Stomach smooth muscle (tissue), 2 donors: Measurements from ENCODE around the gene AQP5.

Experiments used
- H3K27ac ChIP-seq: one replicate; pipeline ENCODE4 v1.7.0; 2013; ENCODE audit warnings: mild to moderate bottlenecking, low read length, inconsistent platforms
- H3K27me3 ChIP-seq, 2 donors: one replicate each; pipeline ENCODE4 v1.7.0; 2013; ENCODE audit warnings: low read length in 2 of 2; ENCODE audit not compliant: insufficient read depth in 2 of 2, control insufficient read depth in 1 of 2
- H3K36me3 ChIP-seq, 2 donors: one replicate each; pipeline ENCODE4 v1.7.0; 2013; ENCODE audit warnings: low read length in 2 of 2; ENCODE audit not compliant: control insufficient read depth in 2 of 2, insufficient read depth in 2 of 2
- H3K4me1 ChIP-seq: one replicate; pipeline ENCODE4 v1.7.0; 2013; ENCODE audit warnings: low read length; ENCODE audit not compliant: control insufficient read depth, insufficient read depth
- H3K4me3 ChIP-seq, 2 donors: one replicate each; pipeline ENCODE4 v1.7.0; 2013; ENCODE audit warnings: low read length in 2 of 2
- H3K9ac ChIP-seq, 2 donors: one replicate each; pipeline ENCODE4 v1.7.0; 2013; ENCODE audit warnings: low read length in 2 of 2, mild to moderate bottlenecking in 1 of 2
- H3K9me3 ChIP-seq, 2 donors: one replicate each; pipeline ENCODE4 v1.7.0; 2013; ENCODE audit warnings: low read length in 2 of 2; ENCODE audit not compliant: control insufficient read depth in 2 of 2
- donor health status: healthy.
- donor health status: Pancreatic carcinoma.

Gene AQP5

GRCh38 chr12:50006754-50007442 lies 45.2 kb downstream of the AQP5 start:
- Histone ChIP-seq H3K27ac (peak overlapping the region; percentile 77), H3K36me3 (no peaks in the 10 kb centered on the region), H3K4me3 (no peak overlapping the region), H3K27me3 (no peaks in the 10 kb centered on the region), H3K9me3 (no peaks in the 10 kb centered on the region), H3K4me1 (peaks cover 17% of the 10 kb centered on the region), H3K9ac (no peak overlapping the region)

GRCh38 chr12:50013361-50014147 lies 51.9 kb downstream of the AQP5 start:
- H3K9ac ChIP-seq = no peak overlapping the region
- no peaks in the 10 kb centered on the region for H3K4me1 ChIP-seq
- H3K36me3 ChIP-seq = peaks cover 0 to 2% of the 10 kb centered on the region in 2 donors
- H3K4me3 ChIP-seq = no peak overlapping the region
- no peaks in the 10 kb centered on the region for H3K27me3 ChIP-seq
- H3K9me3 ChIP-seq = no peaks in the 10 kb centered on the region
- H3K27ac ChIP-seq = no peak overlapping the region

- H3K4me1 ChIP-seq = no peaks in the 10 kb centered on the region
- no peak overlapping the region for H3K4me3 ChIP-seq
- H3K9me3 ChIP-seq = no peaks in the 10 kb centered on the region
- H3K36me3 ChIP-seq = peaks cover 0 to 2% of the 10 kb centered on the region in 2 donors
- H3K27me3 ChIP-seq = no peaks in the 10 kb centered on the region
- H3K9ac ChIP-seq = no peak overlapping the region
- no peak overlapping the region for H3K27ac ChIP-seq
These were observed 52.7 kb downstream of the AQP5 start for GRCh38 chr12:50014342-50014741.
